GM23248 (cell line): ENCODE measurements around the gene TRPC4AP.

Source experiments
- EZH2 ChIP-seq: fragments of 200-600 bp; sonication (generic); IDR thresholded peaks from 2 replicates; pipeline ENCODE4 v1.6.1; 2018; ENCODE audit warnings: antibody characterized with exemption, mild to moderate bottlenecking; ENCODE audit not compliant: insufficient read depth, poor library complexity, severe bottlenecking
- EZH2phosphoT487 ChIP-seq: fragments of 200-600 bp; sonication (generic); IDR thresholded peaks from 2 replicates; pipeline ENCODE4 v1.6.1; 2018; ENCODE audit warnings: antibody characterized with exemption, moderate library complexity, mild to moderate bottlenecking, low read depth; ENCODE audit not compliant: insufficient read depth

GRCh38 chr20:34970846-34971560 lies 121.6 kb downstream of the TRPC4AP start:
- TF ChIP-seq EZH2phosphoT487: no peak
- no peak for TF ChIP-seq EZH2
